HEK293 (cell line): ENCODE results near the gene CLDN10.

Experiments
- MZF1 ChIP-seq: fragments of 450-650 bp; formaldehyde crosslinking; IDR thresholded peaks from 2 replicates; pipeline ENCODE4 v1.5.1; 2017; ENCODE audit warnings: missing biosample characterization, missing genetic modification characterization, borderline replicate concordance
- ZNF146 ChIP-seq: fragments of 450-650 bp; formaldehyde crosslinking; IDR thresholded peaks from 2 replicates; pipeline ENCODE4 v1.5.1; 2016; ENCODE audit warnings: missing biosample characterization, missing genetic modification characterization
- ZNF48 ChIP-seq: fragments of 450-650 bp; formaldehyde crosslinking; IDR thresholded peaks from 2 replicates; pipeline ENCODE4 v1.5.1; 2016; ENCODE audit warnings: missing biosample characterization, missing genetic modification characterization
- ZNF501 ChIP-seq: fragments of 450-650 bp; formaldehyde crosslinking; IDR thresholded peaks from 2 replicates; pipeline ENCODE4 v1.5.1; 2016; ENCODE audit warnings: missing biosample characterization, missing genetic modification characterization
- TF ChIP-seq, protein P1 (sequence below): fragments of 450-650 bp; formaldehyde crosslinking; IDR thresholded peaks from 2 replicates; pipeline ENCODE4 v1.5.1; 2017; ENCODE audit warnings: missing biosample characterization, missing genetic modification characterization

DNA sequence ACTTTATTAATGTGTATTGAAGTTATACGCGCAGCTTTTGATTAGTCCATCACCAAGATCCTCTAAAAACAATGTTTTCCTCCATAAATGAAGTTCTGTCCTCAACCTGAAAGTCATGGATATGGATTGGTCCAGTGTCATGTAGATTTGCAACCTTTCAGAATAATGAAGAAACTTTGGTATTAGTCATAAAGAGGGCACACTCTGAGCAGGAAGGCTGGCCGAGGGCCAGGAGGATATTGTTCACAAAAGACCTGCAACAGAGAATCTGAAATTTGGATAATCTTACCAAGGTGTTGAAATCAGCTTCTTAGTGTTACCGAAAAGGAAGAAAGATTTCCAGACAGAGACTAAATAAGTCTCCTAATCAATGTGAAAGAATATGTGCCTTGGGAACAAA, 20.7 kb downstream of the CLDN10 start:
- TF ChIP-seq ZNF48 (tag by site-specific recombination): no peak
- no peak for TF ChIP-seq MZF1 (tag by site-specific recombination)
- TF ChIP-seq, protein P1, sequence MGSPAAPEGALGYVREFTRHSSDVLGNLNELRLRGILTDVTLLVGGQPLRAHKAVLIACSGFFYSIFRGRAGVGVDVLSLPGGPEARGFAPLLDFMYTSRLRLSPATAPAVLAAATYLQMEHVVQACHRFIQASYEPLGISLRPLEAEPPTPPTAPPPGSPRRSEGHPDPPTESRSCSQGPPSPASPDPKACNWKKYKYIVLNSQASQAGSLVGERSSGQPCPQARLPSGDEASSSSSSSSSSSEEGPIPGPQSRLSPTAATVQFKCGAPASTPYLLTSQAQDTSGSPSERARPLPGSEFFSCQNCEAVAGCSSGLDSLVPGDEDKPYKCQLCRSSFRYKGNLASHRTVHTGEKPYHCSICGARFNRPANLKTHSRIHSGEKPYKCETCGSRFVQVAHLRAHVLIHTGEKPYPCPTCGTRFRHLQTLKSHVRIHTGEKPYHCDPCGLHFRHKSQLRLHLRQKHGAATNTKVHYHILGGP (tag by site-specific recombination): no peak
- TF ChIP-seq ZNF146 (tag by site-specific recombination): no peak
- TF ChIP-seq ZNF501 (tag by site-specific recombination): no peak
